Thyroid gland (tissue), 4 donors: ENCODE data around the gene MRGPRX2. TPM values are rescaled to one million over a fixed set of nuclear protein-coding genes. Genes with fewer than 3 reads are reported as not detected.

ENCODE experiments used
- DNase-seq, 2 donors: peaks; one replicate each; pipeline ENCODE4 v3.0.0-alpha.2; 2019
- H3K27ac ChIP-seq, 3 donors: fragments of 200-600 bp; sonication (generic); 1 replicate in 2 of 3; 2 replicates in 1 of 3; pipeline ENCODE4 v1.5.1; 2016 to 2019; ENCODE audit warnings: mild to moderate bottlenecking in 1 of 3, moderate library complexity in 1 of 3
- H3K27me3 ChIP-seq: fragments of 200-600 bp; sonication (generic); one replicate; pipeline ENCODE4 v1.5.1; 2019
- H3K36me3 ChIP-seq, 2 donors: fragments of 200-600 bp; sonication (generic); one replicate each; pipeline ENCODE4 v1.5.1; 2016 to 2019
- H3K4me1 ChIP-seq, 2 donors: fragments of 200-600 bp; sonication (generic); one replicate each; pipeline ENCODE4 v1.5.1; 2017 to 2019
- H3K4me3 ChIP-seq, 3 donors: fragments of 200-600 bp; sonication (generic); replicated peaks in 1 of 3; 1 replicate in 2 of 3; 2 replicates in 1 of 3; pipeline ENCODE4 v1.5.1; 2016; ENCODE audit warnings: mild to moderate bottlenecking in 1 of 3
- H3K9me3 ChIP-seq: fragments of 200-600 bp; sonication (generic); one replicate; pipeline ENCODE4 v1.5.1; 2017
- POLR2A ChIP-seq, 2 donors: fragments of 450-650 bp; IDR thresholded peaks; one replicate each; pipeline ENCODE4 v1.6.1; 2017; ENCODE audit warnings: antibody characterized with exemption in 2 of 2, mild to moderate bottlenecking in 2 of 2, moderate library complexity in 1 of 2
- WGBS, 2 donors: methylation state at CpG; one replicate each; pipeline ENCODE4 v1.1.5; 2017; 5-methylcytosine and 5-hydroxymethylcytosine counted together
- intact Hi-C: fragments of 100-400 bp; cut with DNase I; formaldehyde crosslinking; loops from one replicate; pipeline ENCODE4 v1.15.1; 2023
- total RNA-seq, 4 donors: library from RNA; depleted of rRNA; stranded (reverse); fragments of >200 nt; gene quantifications; one replicate each; pipeline ENCODE4 v1.2.3, GENCODE V29; 2016
- TF ChIP-seq, protein P1 (sequence below), 6 experiments: fragments of 200-600 bp in 3 of 6; fragments of 450-650 bp in 3 of 6; sonication (generic) in 3 of 6; IDR thresholded peaks; one replicate each; pipeline ENCODE4 v1.5.1; 2016 to 2019; ENCODE audit warnings: antibody characterized with exemption in 6 of 6, mild to moderate bottlenecking in 2 of 6, inconsistent platforms in 1 of 6, moderate library complexity in 1 of 6

Gene MRGPRX2
- total RNA-seq, 4 donors from 2014 or later: not detected

DNA sequence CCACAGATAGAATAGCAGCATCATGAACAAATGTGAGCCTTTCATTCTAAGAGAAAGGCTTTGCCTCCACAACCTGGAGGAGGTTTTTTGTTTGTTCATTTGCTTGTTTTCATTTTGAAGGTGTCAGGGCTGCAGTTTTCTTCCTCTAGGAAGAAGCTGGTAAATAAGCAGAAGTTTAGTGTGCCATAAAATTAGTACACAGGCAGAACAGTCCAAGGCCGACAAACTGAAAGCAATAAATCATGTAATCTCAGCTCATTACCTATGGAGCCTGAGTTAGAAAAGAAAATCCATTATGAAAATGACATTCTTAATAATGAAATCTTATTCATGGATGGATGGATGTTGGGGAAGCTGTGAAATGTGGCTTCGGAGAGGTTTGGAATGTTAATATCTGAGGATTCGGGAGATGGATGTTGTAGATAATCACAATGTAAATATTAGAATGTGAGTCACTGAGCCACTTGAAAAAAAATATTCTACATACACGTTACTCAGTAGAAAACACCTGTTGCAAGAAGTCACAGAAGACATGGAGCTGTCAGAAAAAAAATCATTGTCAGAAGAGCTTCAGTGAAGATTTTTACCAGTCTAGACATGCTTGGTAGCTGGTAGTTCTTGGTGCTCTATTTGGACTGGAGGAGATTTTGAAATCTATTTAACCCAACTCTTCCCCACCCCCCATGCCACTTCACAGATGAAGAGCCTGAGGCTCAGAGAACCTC is 41.4 kb upstream of the MRGPRX2 start:
- no peak for TF ChIP-seq POLR2A (IDR thresholded peaks at IDR 0.05)
- TF ChIP-seq, protein P1, sequence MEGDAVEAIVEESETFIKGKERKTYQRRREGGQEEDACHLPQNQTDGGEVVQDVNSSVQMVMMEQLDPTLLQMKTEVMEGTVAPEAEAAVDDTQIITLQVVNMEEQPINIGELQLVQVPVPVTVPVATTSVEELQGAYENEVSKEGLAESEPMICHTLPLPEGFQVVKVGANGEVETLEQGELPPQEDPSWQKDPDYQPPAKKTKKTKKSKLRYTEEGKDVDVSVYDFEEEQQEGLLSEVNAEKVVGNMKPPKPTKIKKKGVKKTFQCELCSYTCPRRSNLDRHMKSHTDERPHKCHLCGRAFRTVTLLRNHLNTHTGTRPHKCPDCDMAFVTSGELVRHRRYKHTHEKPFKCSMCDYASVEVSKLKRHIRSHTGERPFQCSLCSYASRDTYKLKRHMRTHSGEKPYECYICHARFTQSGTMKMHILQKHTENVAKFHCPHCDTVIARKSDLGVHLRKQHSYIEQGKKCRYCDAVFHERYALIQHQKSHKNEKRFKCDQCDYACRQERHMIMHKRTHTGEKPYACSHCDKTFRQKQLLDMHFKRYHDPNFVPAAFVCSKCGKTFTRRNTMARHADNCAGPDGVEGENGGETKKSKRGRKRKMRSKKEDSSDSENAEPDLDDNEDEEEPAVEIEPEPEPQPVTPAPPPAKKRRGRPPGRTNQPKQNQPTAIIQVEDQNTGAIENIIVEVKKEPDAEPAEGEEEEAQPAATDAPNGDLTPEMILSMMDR (IDR thresholded peaks at IDR 0.05): no peak

DNA sequence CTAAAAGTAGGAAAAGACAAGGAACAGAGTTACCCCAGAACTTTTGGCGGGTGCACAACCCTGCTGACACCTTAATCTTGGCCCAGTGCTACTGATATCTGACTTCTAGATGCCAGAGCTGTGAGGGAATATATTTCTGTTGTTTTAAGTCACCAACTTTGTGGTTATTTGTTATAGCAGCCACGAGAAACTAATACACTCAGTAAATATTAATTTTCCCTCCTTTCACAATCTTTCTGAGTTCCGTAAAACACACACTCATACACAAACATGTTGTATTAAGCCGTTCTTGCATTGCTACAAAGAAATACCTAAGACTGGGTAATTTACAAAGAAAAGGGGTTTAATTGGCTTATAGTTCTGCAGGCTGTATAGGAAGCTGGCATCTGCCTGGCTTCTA is 40.4 kb upstream of the MRGPRX2 start:
- H3K4me3 ChIP-seq: no peak overlapping the region
- intact Hi-C loops: no loop called here
- TF ChIP-seq, protein P1 (IDR thresholded peaks at IDR 0.05): no peak
- TF ChIP-seq POLR2A (IDR thresholded peaks at IDR 0.05): no peak
- DNase-seq: no peak
- H3K27ac ChIP-seq: no peak overlapping the region
- H3K4me1 ChIP-seq: no peaks in the 10 kb centered on the region
- H3K9me3 ChIP-seq: no peaks in the 10 kb centered on the region
- WGBS, 2 donors: 87 to 94% methylated on average over 4 of the region's 4 CpGs
- H3K36me3 ChIP-seq: no peaks in the 10 kb centered on the region
- no peaks in the 10 kb centered on the region for H3K27me3 ChIP-seq

More for the DNA sequence above, 41.4 kb upstream of the MRGPRX2 start:
- intact Hi-C loops: no loop called here
- H3K27me3 ChIP-seq: no peaks in the 10 kb centered on the region
- H3K36me3 ChIP-seq: no peaks in the 10 kb centered on the region
- no peaks in the 10 kb centered on the region for H3K4me1 ChIP-seq
- no peak overlapping the region for H3K27ac ChIP-seq
- H3K4me3 ChIP-seq: no peak overlapping the region
- H3K9me3 ChIP-seq: no peaks in the 10 kb centered on the region
- WGBS, 2 donors: 67 to 74% methylated on average over 4 of the region's 4 CpGs
- no peak for DNase-seq

DNA sequence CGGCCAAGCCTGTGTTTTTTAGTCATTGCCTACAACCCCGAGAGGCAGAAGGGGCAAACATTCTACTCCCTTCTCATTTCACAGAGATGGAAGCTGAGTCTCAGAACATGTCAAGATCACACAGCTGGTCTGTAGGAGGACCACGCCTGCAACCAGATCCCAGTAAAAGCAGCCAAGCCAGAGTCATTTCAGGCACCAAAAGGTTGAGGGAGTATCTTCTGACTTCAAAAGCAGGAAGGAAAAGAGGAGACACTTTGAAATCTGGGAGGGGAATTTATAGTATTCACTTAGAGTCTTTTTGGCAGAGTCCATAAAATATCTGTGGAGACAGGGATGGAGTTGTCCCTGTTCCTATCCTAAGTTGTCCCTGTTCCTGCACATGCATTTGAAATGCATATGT is 38.6 kb upstream of the MRGPRX2 start:
- DNase-seq: no peak
- intact Hi-C loops: no loop called here
- 86 to 91% methylated on average over 3 of the region's 3 CpGs for WGBS, 2 donors

DNA sequence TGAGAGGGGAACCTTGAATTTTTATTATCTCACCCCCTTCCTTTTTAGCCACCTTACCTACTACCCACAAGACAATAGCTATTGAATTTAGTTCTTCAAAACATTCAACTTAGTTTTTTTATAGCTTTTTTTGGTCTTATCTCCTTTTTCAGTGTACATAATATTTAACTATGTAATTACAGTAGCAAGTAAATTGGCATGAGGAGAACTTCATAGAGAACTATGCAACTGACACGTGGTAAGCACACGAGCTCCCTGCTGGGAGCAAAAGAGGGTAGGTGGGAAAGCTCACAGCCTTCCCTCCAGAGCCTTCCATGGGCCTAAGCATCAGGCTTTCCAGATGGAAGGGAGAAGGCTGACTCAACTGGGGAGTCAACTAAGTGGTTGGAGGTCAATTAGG is 34.3 kb upstream of the MRGPRX2 start:
- H3K4me1 ChIP-seq: no peaks in the 10 kb centered on the region
- no peak overlapping the region for H3K27ac ChIP-seq
- DNase-seq: no peak
- H3K9me3 ChIP-seq: no peaks in the 10 kb centered on the region
- no peak overlapping the region for H3K4me3 ChIP-seq
- intact Hi-C loops: no loop called here
- TF ChIP-seq, protein P1 (IDR thresholded peaks at IDR 0.05): no peak
- TF ChIP-seq POLR2A (IDR thresholded peaks at IDR 0.05): no peak
- no peaks in the 10 kb centered on the region for H3K27me3 ChIP-seq
- H3K36me3 ChIP-seq: no peaks in the 10 kb centered on the region
- WGBS, 2 donors: 73 to 75% methylated on average over 2 of the region's 2 CpGs

More for the DNA sequence above, 38.6 kb upstream of the MRGPRX2 start:
- no peaks in the 10 kb centered on the region for H3K9me3 ChIP-seq
- H3K4me3 ChIP-seq: no peak overlapping the region
- no peaks in the 10 kb centered on the region for H3K27me3 ChIP-seq
- no peaks in the 10 kb centered on the region for H3K4me1 ChIP-seq
- H3K27ac ChIP-seq: no peak overlapping the region
- TF ChIP-seq POLR2A (IDR thresholded peaks at IDR 0.05): no peak
- TF ChIP-seq, protein P1 (IDR thresholded peaks at IDR 0.05): no peak
- no peaks in the 10 kb centered on the region for H3K36me3 ChIP-seq

DNA sequence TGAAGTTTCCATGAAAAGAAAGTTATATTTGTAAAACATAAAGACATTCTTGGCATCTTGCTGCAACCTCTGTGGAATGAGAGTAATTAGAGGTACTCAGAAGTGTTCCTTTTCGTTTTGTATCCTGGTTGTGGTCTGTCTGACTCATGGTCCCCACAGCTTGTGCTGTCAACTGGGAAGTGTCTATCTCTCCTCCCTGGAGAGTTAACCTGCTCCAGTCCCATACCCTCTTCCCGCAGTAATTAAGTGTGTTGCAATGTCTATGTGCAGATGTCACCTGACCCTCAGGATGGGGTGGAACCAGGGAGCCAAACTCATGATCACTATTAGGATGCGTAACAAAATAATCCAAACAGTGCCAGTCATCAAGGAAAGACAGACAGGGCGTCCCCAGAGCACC is 33.5 kb upstream of the MRGPRX2 start:
- 73 to 80% methylated on average over 4 of the region's 4 CpGs for WGBS, 2 donors
- intact Hi-C loops: no loop called here
- no peak for TF ChIP-seq POLR2A (IDR thresholded peaks at IDR 0.05)
- TF ChIP-seq, protein P1 (IDR thresholded peaks at IDR 0.05): no peak
- no peaks in the 10 kb centered on the region for H3K4me1 ChIP-seq
- H3K36me3 ChIP-seq: no peaks in the 10 kb centered on the region
- no peaks in the 10 kb centered on the region for H3K27me3 ChIP-seq
- H3K4me3 ChIP-seq: no peak overlapping the region
- DNase-seq: no peak
- H3K27ac ChIP-seq: no peak overlapping the region
- H3K9me3 ChIP-seq: no peaks in the 10 kb centered on the region
